H1 (cell line): ENCODE data around the gene FHAD1. TPM values are rescaled to one million over a fixed set of nuclear protein-coding genes. Genes with fewer than 3 reads are reported as not detected.

Experiments used
- CTCF ChIA-PET: fragments of 300-600 bp; sonication (Branson Sonifier 250); formaldehyde crosslinking; loops from one replicate; lab custom pipeline; 2021; ENCODE audit not compliant: partially characterized antibody; lab: Charles Lee
- POLR2A ChIA-PET: fragments of 300-600 bp; sonication (Branson Sonifier 250); formaldehyde crosslinking; loops from one replicate; lab custom pipeline; 2021; ENCODE audit warnings: inconsistent platforms; ENCODE audit not compliant: partially characterized antibody; lab: Charles Lee
- DNase-seq, 2 experiments: peaks; one replicate each; pipeline versions ENCODE4 v3.0.0 to v3.0.0-alpha.2; 2010 to 2022; ENCODE audit warnings: low spot score in 2 of 2, low read depth in 1 of 2, mixed read lengths in 1 of 2
- FAIRE-seq: peaks from 2 replicates; lab custom pipeline; 2011; peaks lifted over from hg19 to GRCh38; lab: Jason Lieb, UNC
- H2AFZ ChIP-seq: 2 replicates; pipeline ENCODE4 v1.8.1; 2012; ENCODE audit warnings: low read length, inconsistent platforms
- H2AK5ac ChIP-seq: 2 replicates; pipeline ENCODE4 v1.6.1; 2013; ENCODE audit warnings: low read depth, low read length
- H2BK120ac ChIP-seq: replicated peaks from 2 replicates; pipeline ENCODE3; 2013; ENCODE audit warnings: low read depth, low read length, inconsistent platforms
- H2BK12ac ChIP-seq: 2 replicates; pipeline ENCODE4 v1.6.1; 2013; ENCODE audit warnings: low read depth, low read length
- H2BK15ac ChIP-seq: 2 replicates; pipeline ENCODE4 v1.6.1; 2013; ENCODE audit warnings: low read length
- H2BK20ac ChIP-seq: 2 replicates; pipeline ENCODE4 v1.6.1; 2013; ENCODE audit warnings: low read length
- H2BK5ac ChIP-seq: 2 replicates; pipeline ENCODE4 v1.6.1; 2013; ENCODE audit warnings: low read depth, low read length
- H3K14ac ChIP-seq: 2 replicates; pipeline ENCODE4 v1.6.1; 2013; ENCODE audit warnings: inconsistent platforms; ENCODE audit not compliant: insufficient read length
- H3K18ac ChIP-seq: 2 replicates; pipeline ENCODE4 v1.6.1; 2013; ENCODE audit warnings: low read length; ENCODE audit errors: extremely low read depth
- H3K23ac ChIP-seq: 2 replicates; pipeline ENCODE4 v1.6.1; 2013; ENCODE audit warnings: inconsistent platforms; ENCODE audit not compliant: insufficient read length
- H3K23me2 ChIP-seq: 2 replicates; pipeline ENCODE4 v1.6.1; 2013; ENCODE audit warnings: low read depth, low read length
- H3K27ac ChIP-seq: 2 replicates; pipeline ENCODE4 v1.6.1; 2011; ENCODE audit warnings: low read depth, low read length, inconsistent platforms
- H3K27me3 ChIP-seq, 4 experiments: replicated peaks in 1 of 4; 1 replicate in 1 of 4; 2 replicates in 3 of 4; pipeline versions ENCODE4 v1.6.1 to v1.8.1; 2011 to 2013; ENCODE audit warnings: low read length in 3 of 4, mild to moderate bottlenecking in 3 of 4, inconsistent platforms in 2 of 4, mixed read lengths in 2 of 4, moderate library complexity in 1 of 4; ENCODE audit not compliant: control insufficient read depth in 3 of 4, insufficient read depth in 3 of 4; ENCODE audit errors: extremely low read depth in 1 of 4
- H3K36me3 ChIP-seq, 4 experiments: 2 replicates each; pipeline versions ENCODE4 v1.6.1 to v1.8.1; 2011 to 2013; ENCODE audit warnings: mild to moderate bottlenecking in 4 of 4, low read length in 3 of 4, moderate library complexity in 2 of 4, control low read depth in 1 of 4, inconsistent platforms in 1 of 4; ENCODE audit not compliant: insufficient read depth in 4 of 4, control insufficient read depth in 2 of 4
- H3K4ac ChIP-seq: replicated peaks from 2 replicates; pipeline ENCODE3; 2013; ENCODE audit warnings: low read length, low read depth, mixed read lengths, inconsistent platforms; ENCODE audit not compliant: insufficient read length
- H3K4me1 ChIP-seq, 4 experiments: replicated peaks in 1 of 4; 1 replicate in 1 of 4; 2 replicates in 3 of 4; pipeline versions ENCODE4 v1.6.1 to v1.8.1; 2011 to 2013; ENCODE audit warnings: low read length in 3 of 4, inconsistent platforms in 2 of 4, mixed read lengths in 1 of 4; ENCODE audit not compliant: insufficient read depth in 4 of 4, control insufficient read depth in 3 of 4
- H3K4me2 ChIP-seq, 2 experiments: 2 replicates each; pipeline versions ENCODE4 v1.6.1 to v1.8.1; 2011 to 2013; ENCODE audit warnings: low read depth in 2 of 2, low read length in 2 of 2, control low read depth in 1 of 2, inconsistent platforms in 1 of 2, mild to moderate bottlenecking in 1 of 2; ENCODE audit not compliant: insufficient read depth in 1 of 2
- H3K4me3 ChIP-seq, 4 experiments: fragments of 200-600, 300-600 bp in 1 of 4; sonication (generic), shearing (Covaris generic), sonication (Bioruptor Twin) in 1 of 4; 2 replicates each; pipeline versions ENCODE4 v1.5.1 to v1.8.1; 2011 to 2016; ENCODE audit warnings: low read length in 4 of 4, low read depth in 3 of 4, control low read depth in 2 of 4, inconsistent platforms in 2 of 4, mild to moderate bottlenecking in 2 of 4, mixed read lengths in 1 of 4, moderate library complexity in 1 of 4; ENCODE audit not compliant: insufficient read depth in 2 of 4; ENCODE audit errors: extremely low read depth in 1 of 4
- H3K56ac ChIP-seq: replicated peaks from 2 replicates; pipeline ENCODE3; 2013; ENCODE audit warnings: low read depth, mild to moderate bottlenecking, mixed read lengths, low read length, inconsistent platforms; ENCODE audit not compliant: insufficient read length
- H3K79me1 ChIP-seq: 2 replicates; pipeline ENCODE4 v1.6.1; 2013; ENCODE audit warnings: low read depth, low read length, control low read depth
- H3K79me2 ChIP-seq, 2 experiments: 2 replicates each; pipeline versions ENCODE4 v1.6.1 to v1.8.1; 2012 to 2013; ENCODE audit warnings: low read length in 2 of 2, mild to moderate bottlenecking in 2 of 2, inconsistent platforms in 1 of 2; ENCODE audit not compliant: insufficient read depth in 2 of 2, control insufficient read depth in 1 of 2
- H3K9ac ChIP-seq, 4 experiments: replicated peaks in 1 of 4; 1 replicate in 1 of 4; 2 replicates in 3 of 4; pipeline versions ENCODE4 v1.6.1 to v1.8.1; 2011 to 2013; ENCODE audit warnings: low read depth in 3 of 4, low read length in 3 of 4, control low read depth in 2 of 4, mild to moderate bottlenecking in 2 of 4, moderate library complexity in 2 of 4, inconsistent platforms in 1 of 4; ENCODE audit errors: extremely low read depth in 1 of 4
- H3K9me3 ChIP-seq, 2 experiments: 2 replicates each; pipeline versions ENCODE4 v1.6.1 to v1.8.1; 2012 to 2013; ENCODE audit warnings: mild to moderate bottlenecking in 2 of 2, moderate library complexity in 2 of 2, control low read depth in 1 of 2, inconsistent platforms in 1 of 2, low read depth in 1 of 2, low read length in 1 of 2, mixed read lengths in 1 of 2; ENCODE audit not compliant: insufficient read depth in 2 of 2
- H4K20me1 ChIP-seq, 2 experiments: replicated peaks in 1 of 2; 2 replicates each; pipeline versions ENCODE3 to v1.8.1; 2011 to 2013; ENCODE audit warnings: inconsistent platforms in 2 of 2, low read length in 2 of 2, mild to moderate bottlenecking in 1 of 2; ENCODE audit not compliant: insufficient read depth in 2 of 2, control insufficient read depth in 1 of 2
- H4K5ac ChIP-seq: 2 replicates; pipeline ENCODE4 v1.6.1; 2013; ENCODE audit warnings: low read length, low read depth, mixed read lengths, inconsistent platforms; ENCODE audit not compliant: insufficient read length
- H4K8ac ChIP-seq: 2 replicates; pipeline ENCODE4 v1.8.0; 2013; ENCODE audit warnings: mild to moderate bottlenecking, moderate library complexity, low read length, inconsistent platforms; ENCODE audit not compliant: insufficient read depth; ENCODE audit errors: extremely low read depth
- H4K91ac ChIP-seq: replicated peaks from 2 replicates; pipeline ENCODE3; 2013; ENCODE audit warnings: low read length, mixed read lengths, inconsistent platforms; ENCODE audit not compliant: insufficient read length
- ATF3 ChIP-seq: IDR thresholded peaks from 2 replicates; pipeline ENCODE4 v1.6.1; 2011; ENCODE audit warnings: low read depth, mild to moderate bottlenecking, low read length; ENCODE audit not compliant: insufficient read depth
- CBX5 ChIP-seq: fragments of 300-800, 300-1000 bp; sonication (generic); IDR thresholded peaks from 2 replicates; pipeline ENCODE4 v1.7.1; 2016; ENCODE audit warnings: antibody characterized with exemption, low read length, low read depth
- CEBPB ChIP-seq: IDR thresholded peaks from 2 replicates; pipeline ENCODE4 v1.6.1; 2012; ENCODE audit warnings: low read depth, low read length
- CTBP2 ChIP-seq: IDR thresholded peaks from 2 replicates; pipeline ENCODE4 v1.7.0; 2011; ENCODE audit warnings: borderline replicate concordance, mild to moderate bottlenecking, moderate library complexity, mixed read lengths, low read length; ENCODE audit not compliant: insufficient read depth, insufficient read length
- GTF2F1 ChIP-seq: IDR thresholded peaks from 2 replicates; pipeline ENCODE4 v1.6.1; 2012; ENCODE audit warnings: low read depth, low read length, improper control_type of control experiment, borderline replicate concordance
- MAFK ChIP-seq: IDR thresholded peaks from 2 replicates; pipeline ENCODE4 v1.6.1; 2012; ENCODE audit warnings: low read depth, mild to moderate bottlenecking, improper control_type of control experiment, low read length
- POLR2A ChIP-seq, 2 experiments: IDR thresholded peaks; 1 replicate in 1 of 2; 2 replicates in 1 of 2; pipeline ENCODE4 v1.6.1; 2011; ENCODE audit warnings: low read depth in 2 of 2, low read length in 2 of 2, mild to moderate bottlenecking in 2 of 2; ENCODE audit errors: control extremely low read depth in 1 of 2
- SIX5 ChIP-seq: IDR thresholded peaks from 2 replicates; pipeline ENCODE4 v1.6.1; 2011; ENCODE audit warnings: mild to moderate bottlenecking, low read depth, low read length
- SP2 ChIP-seq: IDR thresholded peaks from 2 replicates; pipeline ENCODE4 v1.6.1; 2012; ENCODE audit warnings: mild to moderate bottlenecking, low read length, inconsistent platforms
- TAF1 ChIP-seq: IDR thresholded peaks from 2 replicates; pipeline ENCODE4 v1.6.1; 2011; ENCODE audit warnings: mild to moderate bottlenecking, low read depth, low read length
- TAF7 ChIP-seq: optimal IDR thresholded peaks from 2 replicates; pipeline ENCODE3; 2011; ENCODE audit warnings: low read depth, mild to moderate bottlenecking, inconsistent platforms, low read length, moderate library complexity, borderline replicate concordance
- TBP ChIP-seq: IDR thresholded peaks from 2 replicates; pipeline ENCODE4 v1.6.1; 2011; ENCODE audit warnings: low read depth, low read length, improper control_type of control experiment
- YY1 ChIP-seq: IDR thresholded peaks from 2 replicates; pipeline ENCODE4 v1.6.1; 2011; ENCODE audit warnings: low read depth, mild to moderate bottlenecking, low read length
- WGBS, 2 experiments: shearing (Covaris generic) in 1 of 2; methylation state at CpG; one replicate each; pipeline versions ENCODE4 v1.1.6 to v1.1.7; 2013 to 2015; ENCODE audit warnings: low lambda C conversion rate in 2 of 2, mixed read lengths in 2 of 2, inconsistent platforms in 1 of 2, low coverage in 1 of 2, missing lambda C conversion rate in 1 of 2; ENCODE audit not compliant: insufficient replicate concordance in 2 of 2, insufficient coverage in 1 of 2, insufficient read length in 1 of 2; ENCODE audit errors: extremely low coverage in 1 of 2, missing lambda C conversion rate in 1 of 2; 5-methylcytosine and 5-hydroxymethylcytosine counted together
- polyA plus RNA-seq, 7 experiments: library from polyadenylated mRNA; depleted of rRNA in 3 of 7; stranded (reverse) in 5 of 7; unstranded in 2 of 7; fragments of >200 nt in 5 of 7; fragments of 200-250 nt in 2 of 7; gene quantifications; 1 replicate in 5 of 7; 2 replicates in 1 of 7; 4 replicates in 1 of 7; pipeline versions ENCODE4 v1.2.1 to v1.2.3, GENCODE V29; 2011 to 2013; ENCODE audit warnings: missing spikeins in 2 of 7, mixed read lengths in 2 of 7
- total RNA-seq: library from RNA; stranded (reverse); fragmentation: NEBNext Ultra II Directional; extraction: Animal tissue kit (Norgen Biotek cat#: 25700); gene quantifications from 2 replicates; pipeline ENCODE4 v1.2.1, GENCODE V29; 2021

FHAD1 gene
- total and polyA plus RNA-seq, 2 of the 8 experiments (the other 6 are each of a cell fraction or from before 2014, with no cell fraction given) = 0.39 to 0.69 TPM

- Histone ChIP-seq H3K23ac (no peak overlapping the region), H2AFZ (no peak overlapping the region), H3K79me1 (no peaks in the 10 kb centered on the region; the same call in 1 of the 2 replicates), H2BK12ac (no peak overlapping the region), H4K91ac (no peak overlapping the region), H3K27ac (no peak overlapping the region), H2BK5ac (no peak overlapping the region), H3K9me3 (no peaks in the 10 kb centered on the region), H2BK15ac (no peak overlapping the region), H3K79me2 (no peaks in the 10 kb centered on the region), H3K18ac (no peak overlapping the region), H3K27me3 (peaks cover 0 to 19% (median 14%) of the 10 kb centered on the region in 4 experiments; a peak in 6 of 7 replicates), H3K4me2 (no peak overlapping the region; a peak in 1 of 4 replicates), H2BK120ac (no peak overlapping the region), H3K23me2 (peaks cover 8% of the 10 kb centered on the region), H2BK20ac (no peak overlapping the region), H4K20me1 (peaks cover 2 to 7% of the 10 kb centered on the region in 2 experiments), H3K9ac (no peak overlapping the region), H3K36me3 (no peaks in the 10 kb centered on the region), H4K8ac (no peak overlapping the region), H3K4me3 (no peak overlapping the region), H3K56ac (no peak overlapping the region), H3K4ac (no peak overlapping the region), H4K5ac (no peak overlapping the region), H3K14ac (no peak overlapping the region), H3K4me1 (peaks cover 0 to 23% (median 4%) of the 10 kb centered on the region in 4 experiments; a peak in 6 of 7 replicates), H2AK5ac (no peak overlapping the region)
- no peak for DNase-seq
- CTCF ChIA-PET = interaction anchor here (0.6 to 3.3 kb wide), 6 partner anchors 9 to 385 kb away, joined by 3 to 15 read pairs (median 4); no protein-coding TSS in a partner anchor
- 87% methylated on average over 10 of the region's 16 CpGs; no CpG with 5 or more reads in 1 of the 2 experiments for WGBS, 2 experiments
- FAIRE-seq = no peak
- POLR2A ChIA-PET = interaction anchor here (1.7 kb wide), 1 partner anchor 11 kb away, joined by 5 read pairs; no protein-coding TSS in a partner anchor
- TF ChIP-seq SIX5 = no peak
- no peak for TF ChIP-seq YY1
- TF ChIP-seq SP2 = no peak
- no peak for TF ChIP-seq TBP
- no peak for TF ChIP-seq CEBPB
- no peak for TF ChIP-seq POLR2A (IDR thresholded peaks at IDR 0.05; ENCODE audit: control extremely low read depth in 1 of 2, low read depth in 2 of 2, low read length in 2 of 2)
- no peak for TF ChIP-seq TAF1
- TF ChIP-seq GTF2F1 = no peak
- TF ChIP-seq TAF7 = no peak
- TF ChIP-seq MAFK = no peak
- no peak for TF ChIP-seq CTBP2
- TF ChIP-seq ATF3 = no peak
- no peak for TF ChIP-seq CBX5
Observed at GRCh38 chr1:15412175-15412800, 165.3 kb downstream of the FHAD1 start.
